ENCODE data around the gene CSNK1E.

DNA sequence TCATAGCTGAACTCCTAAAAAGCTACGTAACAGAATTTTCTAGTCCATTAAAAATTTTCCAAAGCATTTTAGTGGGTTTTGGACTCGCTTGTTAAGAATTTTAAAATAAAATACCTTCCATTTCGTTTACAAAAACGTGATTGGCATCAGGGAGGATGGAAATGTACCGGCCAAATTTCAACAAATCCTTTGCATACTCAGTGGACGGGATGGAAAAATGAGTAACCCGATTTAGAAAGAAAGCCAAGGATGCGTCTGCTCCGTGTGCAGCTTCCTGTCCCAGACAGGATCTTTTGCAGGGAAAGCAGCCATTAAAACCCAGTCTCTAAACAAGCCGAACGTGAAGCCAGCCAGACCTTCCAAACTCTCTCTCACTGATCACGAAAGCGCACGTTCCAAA, 60.1 kb downstream of the CSNK1E start:
- TF ChIP-seq, protein P1, sequence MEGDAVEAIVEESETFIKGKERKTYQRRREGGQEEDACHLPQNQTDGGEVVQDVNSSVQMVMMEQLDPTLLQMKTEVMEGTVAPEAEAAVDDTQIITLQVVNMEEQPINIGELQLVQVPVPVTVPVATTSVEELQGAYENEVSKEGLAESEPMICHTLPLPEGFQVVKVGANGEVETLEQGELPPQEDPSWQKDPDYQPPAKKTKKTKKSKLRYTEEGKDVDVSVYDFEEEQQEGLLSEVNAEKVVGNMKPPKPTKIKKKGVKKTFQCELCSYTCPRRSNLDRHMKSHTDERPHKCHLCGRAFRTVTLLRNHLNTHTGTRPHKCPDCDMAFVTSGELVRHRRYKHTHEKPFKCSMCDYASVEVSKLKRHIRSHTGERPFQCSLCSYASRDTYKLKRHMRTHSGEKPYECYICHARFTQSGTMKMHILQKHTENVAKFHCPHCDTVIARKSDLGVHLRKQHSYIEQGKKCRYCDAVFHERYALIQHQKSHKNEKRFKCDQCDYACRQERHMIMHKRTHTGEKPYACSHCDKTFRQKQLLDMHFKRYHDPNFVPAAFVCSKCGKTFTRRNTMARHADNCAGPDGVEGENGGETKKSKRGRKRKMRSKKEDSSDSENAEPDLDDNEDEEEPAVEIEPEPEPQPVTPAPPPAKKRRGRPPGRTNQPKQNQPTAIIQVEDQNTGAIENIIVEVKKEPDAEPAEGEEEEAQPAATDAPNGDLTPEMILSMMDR (IDR thresholded peaks at IDR 0.05) = no peak
- no peak for TF ChIP-seq ZFX (IDR thresholded peaks at IDR 0.05; ENCODE audit: borderline replicate concordance)
